ENCODE results near the gene ZSWIM4.
"Not testable (repeated sequence)": the region's sequence is repeated elsewhere in the genome, so short reads cannot be mapped to it uniquely, and the experiment has no call there.

ZSWIM4 gene

DNA sequence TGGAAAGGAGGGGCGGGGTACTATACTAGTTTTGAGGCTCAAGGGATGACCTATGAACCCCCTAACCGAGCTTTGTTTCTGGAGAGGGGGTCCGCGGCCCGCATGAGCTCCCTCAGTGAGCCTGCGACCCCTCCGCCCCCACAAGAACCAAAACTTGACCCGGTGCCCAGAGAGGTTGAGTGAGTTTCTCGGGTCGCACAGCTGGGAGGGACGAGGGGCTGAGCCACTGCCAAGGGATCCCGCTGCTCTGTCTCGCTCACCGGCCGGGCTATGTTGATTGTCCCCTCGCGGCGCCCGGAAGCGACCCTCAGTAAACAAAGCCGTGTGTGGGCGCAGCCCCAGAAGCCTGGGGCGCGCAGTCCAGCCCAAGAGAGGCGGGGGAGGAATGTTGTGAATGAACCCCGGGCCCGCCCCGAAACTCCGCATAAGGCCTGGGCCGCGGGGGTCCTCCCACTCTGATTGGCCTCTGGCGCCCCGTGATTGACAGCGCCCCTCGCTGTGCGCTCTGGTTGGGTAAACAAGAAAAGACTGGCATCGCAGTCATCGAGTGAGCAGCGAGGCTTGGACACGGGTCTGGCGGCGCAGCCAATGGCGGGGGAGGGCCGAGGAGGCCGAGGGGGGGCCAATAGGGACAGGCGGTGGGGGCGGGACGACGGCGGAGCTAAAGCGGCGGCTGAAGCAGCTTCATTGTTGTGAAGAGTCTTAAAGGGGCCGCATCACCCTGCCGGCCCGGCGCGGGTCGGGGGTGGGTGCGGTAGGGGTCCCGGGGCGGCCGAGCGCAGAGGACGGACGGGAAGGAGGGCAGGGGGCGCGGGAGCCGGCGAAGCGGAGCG lies at the start of gene ZSWIM4:
Gene ZSWIM4 (plus strand): TSS at position 687 of the 833 bp plus-strand sequence. CDS start 206 bp downstream, outside the sequence.
- DNase-seq = peak; percentile 96

DNA sequence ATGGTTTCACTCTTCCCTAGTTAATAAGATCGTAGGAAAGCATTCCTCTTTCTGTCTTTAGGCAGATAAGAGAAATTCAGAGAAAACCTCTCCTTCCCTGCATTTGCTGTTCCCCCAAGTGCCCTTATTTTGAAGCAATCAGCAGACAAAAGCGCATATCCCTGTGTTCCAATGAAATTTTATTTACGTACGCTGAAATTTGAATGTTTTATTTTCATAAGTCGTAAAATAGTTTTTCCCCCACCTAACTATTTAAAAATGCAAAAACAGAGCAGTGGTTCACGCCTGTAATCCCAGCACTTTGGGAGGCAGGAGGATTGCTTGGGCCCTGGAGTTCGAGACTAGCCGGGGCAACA lies 48.2 kb upstream of the ZSWIM4 start:
- DNase-seq = no peak

DNA sequence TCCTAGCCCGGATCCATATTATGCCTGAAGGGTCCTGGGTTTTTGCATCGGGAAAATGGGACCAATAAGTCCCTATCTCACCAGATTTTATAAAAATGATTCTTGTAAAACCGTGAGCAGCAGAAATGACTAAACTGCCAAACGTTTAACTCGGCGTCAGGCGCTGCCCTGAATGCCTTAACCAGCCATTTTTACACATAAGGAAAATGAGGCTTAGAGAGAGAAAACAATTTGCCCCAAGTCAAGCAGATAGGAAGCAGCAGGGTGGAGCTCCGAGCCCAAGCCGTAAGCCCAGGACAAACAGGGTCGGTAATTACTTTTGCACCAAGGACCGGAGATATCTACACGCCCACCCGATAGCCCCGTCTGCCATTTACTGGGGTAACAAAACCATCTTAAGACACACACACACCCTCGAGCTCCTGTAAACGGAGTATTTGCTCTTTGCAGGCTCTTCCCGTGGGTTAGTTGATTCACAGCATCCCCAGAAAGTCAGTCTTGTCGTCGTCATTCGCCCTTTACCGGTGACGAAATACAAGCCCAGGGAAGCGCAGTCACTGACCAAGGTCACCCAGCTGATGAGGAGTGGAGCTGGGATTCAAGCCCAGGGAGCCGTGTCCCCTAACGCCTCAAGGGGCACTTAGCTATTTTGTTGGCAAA lies 46.9 kb upstream of the ZSWIM4 start:
- peak; percentile 26 for DNase-seq

DNA sequence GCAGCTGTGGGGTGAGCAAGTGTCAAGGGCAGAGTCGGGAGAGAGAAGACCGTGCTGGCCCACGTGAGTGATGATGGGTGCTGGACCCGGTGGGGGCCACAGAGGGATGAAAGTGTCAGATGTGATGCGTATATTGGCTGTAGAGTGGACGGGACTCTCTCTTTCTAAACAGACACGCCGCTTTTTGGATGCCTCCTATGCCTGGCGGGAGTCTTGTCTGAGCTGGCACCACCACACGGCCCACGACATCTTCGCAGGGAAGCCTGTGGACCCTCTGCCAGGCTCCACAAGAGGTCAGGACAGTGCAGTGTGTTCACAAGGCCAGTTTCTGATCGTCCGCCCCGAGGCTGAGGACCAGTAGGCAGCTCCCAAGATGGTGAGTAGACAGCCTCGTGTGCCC lies 43.8 kb upstream of the ZSWIM4 start:
- no peak for DNase-seq

DNA sequence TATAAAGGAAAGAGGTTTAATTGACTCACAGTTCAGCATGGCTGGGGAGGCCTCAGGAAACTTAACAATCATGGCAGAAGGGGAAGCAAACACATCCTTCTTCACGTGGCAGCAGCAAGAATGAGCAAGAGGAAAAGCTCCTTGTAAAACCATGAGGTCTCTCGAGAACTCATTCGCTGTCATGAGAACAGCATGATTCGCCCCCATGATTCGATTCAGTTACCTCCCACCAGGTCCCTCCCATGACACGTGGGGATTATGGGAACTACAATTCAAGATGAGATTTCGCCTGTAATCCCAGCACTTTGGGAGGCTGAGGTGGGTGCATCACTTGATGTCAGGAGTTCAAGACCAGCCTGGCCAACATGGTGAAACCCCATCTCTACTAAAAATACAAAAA lies 41.6 kb upstream of the ZSWIM4 start:
- DNase-seq = not testable (repeated sequence)

DNA sequence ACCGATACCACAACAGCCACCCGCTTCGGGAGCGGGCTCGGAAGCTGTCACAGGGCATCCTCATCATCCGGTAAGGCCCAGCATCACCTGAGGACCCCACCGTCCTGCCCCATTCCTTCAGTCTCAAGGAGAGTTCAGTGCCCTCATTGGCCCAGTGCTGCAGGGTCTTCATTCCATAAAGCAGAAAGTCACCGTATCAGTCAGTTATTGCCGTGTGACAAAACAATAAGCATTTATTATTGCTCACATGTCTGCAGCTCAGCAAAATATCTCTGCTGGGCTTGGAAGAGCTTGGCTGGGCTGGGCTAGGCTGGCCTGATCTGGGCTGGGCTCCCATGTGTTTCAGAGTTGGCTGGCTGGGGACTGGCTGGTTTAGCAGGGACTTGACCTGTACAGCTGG lies 39.0 kb upstream of the ZSWIM4 start:
- no peak for DNase-seq

DNA sequence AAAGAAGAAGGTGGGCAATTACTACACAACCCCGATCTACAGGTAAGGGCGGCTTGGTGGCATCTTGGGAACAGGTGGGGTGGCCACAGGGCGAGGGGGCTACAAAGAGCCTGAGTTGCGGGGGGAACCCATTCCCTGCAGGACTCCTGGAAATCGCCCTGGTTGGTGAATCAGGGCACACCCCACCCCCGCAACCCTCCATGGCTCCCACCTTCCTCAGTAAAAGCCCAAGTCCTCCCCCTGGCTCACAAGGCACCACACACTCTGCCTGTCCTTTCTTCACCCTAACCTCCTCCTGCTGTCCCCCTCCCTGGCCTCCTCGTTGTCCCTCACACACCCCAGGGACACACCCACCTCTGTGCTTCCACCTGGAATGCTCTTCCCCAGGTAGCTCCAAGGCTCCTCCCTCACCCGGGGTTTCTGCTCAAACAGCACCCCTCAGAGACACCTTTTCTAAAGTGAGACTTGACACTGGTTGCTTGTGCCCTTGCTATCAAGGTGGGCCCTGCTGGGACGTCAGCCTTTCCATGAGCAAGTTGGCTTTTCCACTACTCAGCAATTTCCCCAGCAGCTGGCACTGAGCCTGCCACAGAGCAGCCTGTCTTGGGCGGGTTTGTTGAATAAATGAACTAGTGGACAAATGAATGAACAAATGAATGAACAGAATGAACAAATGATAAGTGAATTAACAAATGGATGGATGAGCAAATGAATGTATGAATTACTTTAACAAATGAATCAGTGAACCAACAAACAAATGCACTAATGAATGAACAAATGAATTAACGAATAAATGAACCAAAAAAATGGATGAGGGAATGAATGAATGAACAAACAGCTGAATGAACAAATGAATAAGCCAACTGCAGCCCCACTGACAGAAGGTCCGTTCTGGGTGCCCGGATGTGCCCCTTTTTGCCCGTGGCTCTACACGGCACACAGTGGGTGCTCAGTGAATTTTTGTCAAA lies 37.2 kb upstream of the ZSWIM4 start:
- DNase-seq = no peak

DNA sequence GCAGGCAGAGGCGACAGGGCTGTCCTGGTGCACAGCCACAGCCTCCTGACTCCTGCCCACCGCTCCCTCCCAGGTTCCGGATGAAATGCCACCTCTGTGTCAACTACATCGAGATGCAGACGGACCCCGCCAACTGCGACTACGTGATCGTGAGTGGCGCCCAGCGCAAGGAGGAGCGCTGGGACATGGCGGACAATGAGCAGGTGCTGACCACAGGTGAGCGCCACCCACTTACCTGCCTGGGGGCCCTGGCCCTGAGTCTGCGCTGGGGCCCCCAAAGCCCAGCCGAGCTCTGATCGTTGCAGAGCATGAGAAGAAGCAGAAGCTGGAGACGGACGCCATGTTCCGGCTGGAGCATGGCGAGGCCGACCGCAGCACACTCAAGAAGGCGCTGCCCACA lies 36.4 kb upstream of the ZSWIM4 start:
- DNase-seq = no peak

DNA sequence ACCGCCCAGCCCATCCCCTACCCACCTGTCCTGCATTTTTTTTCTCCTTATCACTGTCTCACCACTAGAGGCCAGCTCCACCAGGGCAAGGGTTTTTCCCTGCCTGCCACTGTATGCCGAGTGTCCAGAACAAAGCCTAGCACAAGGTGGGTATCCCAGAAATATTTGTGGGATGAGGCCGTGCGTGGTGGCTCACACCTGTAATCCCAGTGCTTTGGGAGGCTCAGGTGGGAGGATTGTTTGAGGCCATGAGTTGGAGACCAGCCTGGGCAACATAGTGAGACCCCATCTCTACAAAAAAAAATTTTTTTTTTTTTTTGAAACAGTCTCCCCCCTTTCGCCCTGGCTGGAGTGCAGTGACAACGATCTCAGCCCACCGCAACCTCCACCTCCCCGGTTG lies 33.8 kb upstream of the ZSWIM4 start:
- no peak for DNase-seq

DNA sequence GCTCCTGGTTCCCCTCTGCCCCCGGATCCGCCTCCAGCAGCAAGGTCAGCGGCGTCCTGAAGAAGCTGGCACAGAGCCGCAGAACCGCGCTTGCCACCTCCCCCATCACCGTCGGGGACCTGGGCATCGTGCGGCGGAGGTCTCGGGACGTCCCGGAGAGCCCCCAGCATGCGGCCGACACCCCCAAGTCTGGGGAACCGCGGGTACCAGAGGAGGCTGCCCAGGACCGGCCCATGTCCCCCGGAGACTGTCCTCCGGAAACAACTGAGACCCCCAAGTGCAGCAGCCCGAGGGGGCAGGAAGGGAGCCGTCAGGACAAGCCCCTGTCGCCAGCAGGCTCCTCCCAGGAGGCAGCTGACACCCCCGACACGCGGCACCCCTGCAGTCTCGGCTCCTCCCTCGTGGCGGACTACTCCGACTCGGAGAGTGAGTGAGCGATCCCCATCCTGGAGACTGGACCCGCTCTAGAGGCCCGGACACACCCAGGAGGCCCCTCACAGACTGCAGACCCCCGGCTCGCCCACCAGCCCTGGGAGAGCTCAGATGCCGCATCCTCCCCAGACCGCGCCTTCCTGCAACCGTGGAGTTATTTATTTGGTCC lies 32.5 kb upstream of the ZSWIM4 start:
- no peak for DNase-seq

DNA sequence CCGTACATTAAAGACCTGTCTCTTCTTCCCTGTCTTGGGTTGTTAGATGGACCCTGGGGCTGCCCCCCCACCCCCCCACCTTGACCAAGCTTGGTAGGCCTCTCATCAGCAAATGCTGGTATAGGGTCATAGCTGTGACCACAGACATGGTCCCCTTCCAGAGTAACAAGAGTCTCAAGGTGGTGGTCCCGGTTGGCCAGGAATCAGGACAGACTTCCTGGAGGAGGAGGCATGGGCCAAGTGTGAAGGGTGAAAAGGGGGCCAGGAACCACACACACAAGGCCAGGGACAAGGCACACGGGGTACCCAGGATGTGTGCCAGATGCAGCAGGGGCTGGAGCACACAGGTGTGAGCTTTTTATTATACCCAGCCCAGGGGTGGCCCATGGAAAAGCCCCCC lies 32.0 kb upstream of the ZSWIM4 start:
- no peak for DNase-seq

DNA sequence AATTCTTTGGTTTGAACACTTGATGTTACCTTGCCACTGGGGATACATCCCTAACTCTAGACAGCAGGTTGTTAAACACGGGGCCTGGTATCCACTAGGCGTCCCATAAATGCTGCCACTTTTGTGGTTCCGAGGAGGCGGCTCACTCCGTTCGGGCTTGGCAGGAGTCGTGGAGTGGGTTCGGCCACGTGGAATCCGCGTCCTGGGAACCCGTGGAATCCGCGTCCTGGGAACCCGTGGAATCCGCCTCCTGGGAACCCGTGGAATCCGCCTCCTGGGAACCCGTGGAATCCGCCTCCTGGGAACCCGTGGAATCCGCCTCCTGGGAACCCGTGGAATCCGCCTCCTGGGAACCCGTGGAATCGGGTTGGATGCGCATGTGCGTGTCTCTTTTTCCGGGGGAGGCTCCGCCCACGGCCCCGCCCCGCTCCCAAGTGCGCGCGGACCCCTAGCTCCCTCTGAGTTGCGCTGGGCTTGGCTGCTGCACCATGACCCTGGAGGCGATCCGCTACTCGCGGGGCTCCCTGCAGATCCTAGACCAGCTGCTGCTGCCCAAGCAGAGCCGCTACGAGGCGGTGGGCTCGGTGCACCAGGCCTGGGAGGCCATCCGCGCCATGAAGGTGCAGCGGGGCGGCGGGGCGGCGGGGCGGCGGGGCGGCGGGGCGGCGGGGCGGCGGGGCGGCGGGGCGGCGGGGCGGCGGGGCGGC lies 31.0 kb upstream of the ZSWIM4 start, which contains the start of gene MRI1:
Gene MRI1 (plus strand): TSS at position 422 of the 707 bp plus-strand sequence. CDS start 67 bp downstream, at position 489.
- DNase-seq = peak; percentile 81

DNA sequence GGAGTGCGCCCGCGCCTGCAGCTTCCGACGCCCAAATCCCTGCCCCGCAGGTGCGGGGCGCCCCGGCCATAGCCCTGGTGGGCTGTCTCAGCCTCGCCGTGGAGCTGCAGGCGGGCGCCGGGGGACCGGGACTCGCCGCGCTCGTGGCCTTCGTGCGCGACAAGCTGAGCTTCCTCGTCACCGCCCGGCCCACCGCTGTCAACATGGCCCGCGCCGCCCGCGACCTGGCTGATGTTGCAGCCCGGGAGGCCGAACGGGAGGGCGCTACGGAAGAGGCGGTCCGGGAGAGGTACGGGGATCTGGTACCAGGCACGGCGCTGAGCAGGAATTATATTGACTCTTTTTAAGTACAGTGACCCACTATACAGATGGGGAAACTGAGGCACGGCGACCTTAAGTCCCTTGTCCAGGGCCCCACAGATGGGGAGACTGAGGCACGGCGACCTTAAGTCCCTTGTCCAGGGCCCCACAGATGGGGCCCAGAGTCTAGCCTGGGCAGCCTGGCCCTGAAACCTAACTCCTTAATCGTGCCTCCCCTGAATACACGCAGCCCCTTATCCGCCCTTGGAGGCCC lies 30.3 kb upstream of the ZSWIM4 start:
- DNase-seq = peak; percentile 63

DNA sequence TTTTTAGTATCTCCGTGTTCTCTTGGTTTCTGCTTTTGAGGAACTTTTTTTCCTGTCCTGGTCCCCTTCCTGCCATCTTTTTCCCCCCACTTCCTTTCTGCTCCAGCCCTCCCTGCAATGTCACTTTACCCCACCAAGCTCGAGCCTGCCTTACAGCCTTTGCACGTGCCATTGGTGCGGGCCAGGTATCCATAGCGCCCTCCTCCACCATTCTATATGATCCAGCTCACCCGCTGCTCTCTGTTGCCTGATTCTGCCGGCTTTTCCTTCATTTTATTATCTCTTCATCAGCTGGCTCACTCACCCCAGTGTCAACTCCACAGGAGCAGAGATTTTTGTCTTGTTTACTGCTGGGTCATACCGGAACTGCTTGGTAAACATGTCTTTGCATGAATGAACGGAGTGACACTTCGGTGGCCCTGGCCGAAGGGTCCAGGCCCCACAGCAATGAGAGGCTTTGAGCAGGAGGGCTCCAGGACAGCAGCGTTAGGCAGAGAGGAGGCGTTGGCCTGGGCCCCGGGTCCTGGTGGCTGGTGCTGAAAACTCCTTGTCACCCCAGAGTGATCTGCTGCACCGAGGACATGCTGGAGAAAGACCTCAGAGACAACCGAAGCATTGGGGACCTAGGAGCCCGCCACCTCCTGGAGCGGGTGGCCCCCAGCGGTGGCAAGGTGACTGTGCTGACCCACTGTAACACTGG lies 29.7 kb upstream of the ZSWIM4 start:
- DNase-seq = no peak

DNA sequence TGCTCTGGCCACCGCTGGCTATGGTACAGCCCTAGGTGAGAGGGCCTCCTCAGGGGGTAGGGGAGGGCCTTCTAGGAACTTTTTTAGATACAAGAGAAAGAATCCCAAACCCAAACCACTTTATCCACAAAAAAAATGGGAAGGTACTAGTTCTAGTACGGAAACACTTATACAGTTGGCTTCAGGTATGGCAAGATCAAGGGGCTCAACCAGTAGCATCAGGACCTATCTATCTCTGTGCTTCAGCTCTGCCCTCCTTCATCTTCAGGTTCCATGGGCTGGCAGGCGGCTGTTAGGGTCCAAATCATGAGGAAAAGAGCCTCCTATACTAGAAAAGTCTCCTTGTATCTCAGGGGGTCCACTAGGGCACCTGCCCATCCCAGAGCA lies 29.2 kb upstream of the ZSWIM4 start:
- no peak for DNase-seq

DNA sequence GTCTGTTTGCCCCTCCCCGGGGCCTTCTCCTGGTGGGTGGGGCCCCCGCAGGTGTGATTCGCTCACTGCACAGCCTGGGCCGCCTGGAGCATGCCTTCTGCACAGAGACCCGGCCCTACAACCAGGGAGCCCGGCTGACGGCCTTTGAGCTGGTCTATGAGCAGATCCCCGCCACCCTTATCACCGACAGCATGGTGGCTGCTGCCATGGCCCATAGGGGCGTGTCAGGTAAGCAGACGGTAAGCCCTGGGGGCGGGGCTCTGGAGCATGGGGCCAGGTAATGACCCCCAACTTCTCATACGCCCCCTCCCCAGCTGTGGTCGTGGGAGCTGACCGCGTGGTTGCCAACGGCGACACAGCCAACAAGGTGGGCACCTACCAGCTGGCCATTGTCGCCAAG lies 26.7 kb upstream of the ZSWIM4 start:
- DNase-seq = no peak

DNA sequence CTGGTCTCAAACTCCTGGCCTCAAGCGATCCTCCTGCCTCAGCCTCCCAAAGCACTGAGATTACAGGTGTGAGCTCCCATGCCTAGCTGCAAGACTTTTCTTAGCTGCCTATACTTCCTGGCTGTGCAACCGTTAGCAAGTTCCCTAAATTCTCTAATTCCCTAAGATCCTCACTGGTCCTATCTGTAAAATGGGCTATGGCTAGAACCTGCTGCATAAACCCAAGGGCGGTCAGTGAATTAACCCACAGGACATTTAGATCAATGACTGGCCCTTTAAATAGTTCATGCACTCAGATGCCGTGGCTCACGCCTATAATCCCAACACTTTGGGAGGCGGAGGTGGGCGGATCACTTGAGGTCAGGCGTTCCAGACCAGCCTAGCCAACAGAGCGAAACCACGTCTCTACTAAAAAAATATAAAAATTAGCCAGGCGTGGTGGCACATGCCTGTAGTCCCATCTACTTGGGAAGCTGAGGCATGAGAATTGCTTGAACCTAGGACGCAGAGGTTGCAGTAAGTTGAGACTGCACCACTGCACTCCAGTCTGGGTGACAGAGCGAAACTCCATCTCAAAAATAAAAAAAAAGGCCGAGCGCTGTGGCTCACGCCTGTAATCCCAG lies 25.1 kb upstream of the ZSWIM4 start:
- DNase-seq = no peak

DNA sequence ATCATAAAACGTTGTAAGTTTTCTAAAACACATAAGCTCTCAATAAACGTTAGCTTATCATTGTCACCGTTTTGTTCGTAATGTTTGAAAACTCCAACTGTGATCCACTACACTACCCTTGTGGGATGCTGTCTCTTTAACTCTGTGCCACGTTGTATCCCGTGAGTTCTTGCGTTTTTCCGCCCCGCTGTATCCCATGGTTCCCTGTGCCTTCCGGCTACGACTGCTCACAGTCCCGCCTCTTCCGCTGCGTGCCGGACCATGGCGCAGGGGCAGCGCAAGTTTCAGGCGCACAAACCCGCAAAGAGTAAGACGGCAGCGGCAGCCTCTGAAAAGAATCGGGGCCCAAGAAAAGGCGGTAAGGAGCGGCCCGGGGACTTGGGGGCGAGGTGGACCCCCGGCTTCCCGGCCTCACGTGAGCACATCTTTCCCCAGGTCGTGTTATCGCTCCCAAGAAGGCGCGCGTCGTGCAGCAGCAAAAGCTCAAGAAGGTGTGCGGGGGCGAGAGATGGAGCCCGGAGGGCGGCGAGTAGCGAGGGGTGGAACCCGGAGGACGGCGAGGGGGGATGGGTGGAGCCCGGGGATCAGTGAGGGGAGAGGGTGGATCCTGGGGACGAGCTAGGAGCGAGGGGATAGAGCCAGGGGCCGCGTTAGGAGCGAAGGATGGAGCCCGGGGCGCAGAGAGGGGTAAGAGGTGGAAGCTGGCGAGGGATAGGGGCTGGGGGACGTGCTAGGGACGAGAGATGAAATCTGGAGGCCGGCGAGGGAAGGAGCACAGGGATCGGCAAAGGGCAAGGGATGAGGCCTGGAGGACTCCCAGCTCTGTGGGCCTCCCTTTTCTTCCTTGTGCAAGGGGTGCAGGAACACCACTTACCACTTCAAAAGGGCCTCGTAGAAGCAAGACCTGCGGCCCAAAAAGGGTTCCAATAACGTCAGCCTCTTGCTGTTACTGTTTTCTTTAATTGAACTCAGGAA lies 20.7 kb upstream of the ZSWIM4 start, which contains the start of gene C19orf53:
Gene C19orf53 (plus strand): TSS at position 240 of the 975 bp plus-strand sequence. CDS start 22 bp downstream, at position 262.
- DNase-seq = peak; percentile 91

DNA sequence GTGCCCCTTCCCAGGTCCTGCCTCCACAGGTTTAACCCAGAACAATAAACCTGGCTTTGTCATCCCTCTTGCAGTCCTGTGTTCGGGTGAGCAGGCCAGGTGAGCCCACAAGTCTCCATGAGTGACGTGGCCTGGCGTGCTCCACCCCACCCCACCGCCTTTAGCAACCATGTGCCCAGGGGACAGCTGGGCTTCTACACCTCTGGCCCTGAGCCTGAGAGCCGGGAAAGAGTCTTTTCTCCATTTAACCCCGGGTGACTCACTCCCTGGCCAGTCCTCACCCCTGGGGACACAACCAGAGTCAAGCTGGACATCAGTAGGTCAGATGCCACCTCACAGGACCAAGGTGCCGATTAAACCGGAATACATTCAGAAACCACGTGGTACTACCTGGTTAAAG lies 16.8 kb upstream of the ZSWIM4 start:
- DNase-seq = no peak

Data from CD4-positive, alpha-beta T cell treated with Interleukin-17A for 4 hours (primary cell).